ENCODE measurements around the gene APIP. TPM values are rescaled to one million over a fixed set of nuclear protein-coding genes. Genes with fewer than 3 reads are reported as not detected.

Gene APIP
- polyA plus RNA-seq, 1 of the 3 experiments (the other 2 are of a cell fraction): 21.3 TPM

DNA sequence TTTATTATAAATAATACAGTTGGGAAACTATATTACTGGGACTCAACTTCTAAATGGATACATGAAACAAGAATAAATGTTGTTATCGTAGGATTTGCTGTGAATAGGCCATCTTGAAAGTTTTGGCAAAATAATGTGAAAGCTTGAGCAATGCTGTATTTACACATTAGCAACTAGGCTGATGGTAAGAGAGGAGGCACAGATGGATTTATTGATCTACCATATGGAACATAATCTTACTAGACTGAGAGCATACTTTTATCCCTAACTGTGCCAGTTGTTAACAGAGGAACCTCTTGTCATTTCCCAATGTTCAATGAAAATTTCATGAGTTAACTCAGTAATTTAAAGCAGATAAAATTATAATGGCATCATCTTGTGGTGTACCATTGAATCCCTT is 22.8 kb downstream of the APIP start:
- DNase-seq: no peak
- Histone ChIP-seq H3K79me2 (ENCODE audit: insufficient read depth) (no peaks in the 10 kb centered on the region), H3K4me2 (no peak overlapping the region), H3K27ac (ENCODE audit: low read depth in 2 of 2, low read length in 1 of 2) (no peak overlapping the region), H3K9me2 (no peaks in the 10 kb centered on the region), H3K36me3 (replicated peaks in 1 of 2; ENCODE audit: control insufficient read depth in 1 of 2, insufficient read depth in 2 of 2, low read length in 1 of 2) (peaks cover 3 to 7% of the 10 kb centered on the region in 2 experiments), H3K9me3 (no peaks in the 10 kb centered on the region), H3K4me3 (ENCODE audit: low read depth in 2 of 2, low read length in 1 of 2) (no peak overlapping the region), H2AFZ (ENCODE audit: low read depth) (no peak overlapping the region), H4K20me1 (ENCODE audit: insufficient read depth) (peaks cover 4% of the 10 kb centered on the region; the same call in 1 of the 2 replicates), H3K9ac (no peak overlapping the region), H3F3A (replicated peaks; ENCODE audit: insufficient read depth) (no peaks in the 10 kb centered on the region), H3K27me3 (ENCODE audit: insufficient read depth) (no peaks in the 10 kb centered on the region), H3K4me1 (ENCODE audit: control insufficient read depth in 1 of 2, insufficient read depth in 2 of 2, low read depth in 1 of 2, low read length in 1 of 2) (no peaks in the 10 kb centered on the region)
- ChIA-PET CTCF (interaction anchor here (5.3 kb wide), 1 partner anchor 306 kb away, joined by 88 read pairs; no protein-coding TSS in a partner anchor), POLR2A (no interaction called here)
- TF ChIP-seq SIN3A (IDR thresholded peaks at IDR 0.05; ENCODE audit: borderline replicate concordance, low read depth, low read length) (no peak), EP300 (IDR thresholded peaks at IDR 0.05; ENCODE audit: borderline replicate concordance in 1 of 2, low read depth in 1 of 2, low read length in 1 of 2) (no peak), MXI1 (IDR thresholded peaks at IDR 0.05; ENCODE audit: low read depth, low read length) (no peak), RXRA (IDR thresholded peaks at IDR 0.05; ENCODE audit: borderline replicate concordance, low read depth) (no peak), FOSL2 (IDR thresholded peaks at IDR 0.05; ENCODE audit: borderline replicate concordance, low read depth) (no peak)
- TF ChIP-seq, protein P1, sequence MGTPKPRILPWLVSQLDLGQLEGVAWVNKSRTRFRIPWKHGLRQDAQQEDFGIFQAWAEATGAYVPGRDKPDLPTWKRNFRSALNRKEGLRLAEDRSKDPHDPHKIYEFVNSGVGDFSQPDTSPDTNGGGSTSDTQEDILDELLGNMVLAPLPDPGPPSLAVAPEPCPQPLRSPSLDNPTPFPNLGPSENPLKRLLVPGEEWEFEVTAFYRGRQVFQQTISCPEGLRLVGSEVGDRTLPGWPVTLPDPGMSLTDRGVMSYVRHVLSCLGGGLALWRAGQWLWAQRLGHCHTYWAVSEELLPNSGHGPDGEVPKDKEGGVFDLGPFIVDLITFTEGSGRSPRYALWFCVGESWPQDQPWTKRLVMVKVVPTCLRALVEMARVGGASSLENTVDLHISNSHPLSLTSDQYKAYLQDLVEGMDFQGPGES (IDR thresholded peaks at IDR 0.05; ENCODE audit: low read depth, low read length): no peak
- 88% methylated on average over 1 of the region's 1 CpG for WGBS (ENCODE audit: low lambda C conversion rate)

DNA sequence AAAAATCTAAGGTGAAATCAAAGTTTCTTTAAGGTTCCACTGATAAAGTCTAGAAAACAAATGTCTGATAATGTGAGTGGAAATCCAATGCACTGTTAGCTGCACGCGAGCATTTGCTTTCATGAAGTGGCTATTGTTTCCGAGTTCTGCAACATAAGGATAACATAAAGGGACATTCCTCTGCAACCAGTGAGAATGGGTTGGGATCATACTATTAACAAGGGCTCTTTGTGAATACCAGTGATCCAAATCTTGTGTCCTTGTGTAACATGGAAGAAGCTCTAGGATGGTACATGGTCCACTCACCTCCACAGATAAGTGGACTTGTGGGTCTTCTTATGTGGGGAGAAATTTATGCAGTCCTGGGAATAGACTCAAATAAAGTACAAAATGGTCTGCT is 24.6 kb downstream of the APIP start:
- Histone ChIP-seq H3K36me3 (replicated peaks in 1 of 2; ENCODE audit: control insufficient read depth in 1 of 2, insufficient read depth in 2 of 2, low read length in 1 of 2) (peaks cover 10 to 24% of the 10 kb centered on the region in 2 experiments), H3K4me2 (no peak overlapping the region), H3K9me3 (no peaks in the 10 kb centered on the region), H3K79me2 (ENCODE audit: insufficient read depth) (no peaks in the 10 kb centered on the region), H3K4me1 (ENCODE audit: control insufficient read depth in 1 of 2, insufficient read depth in 2 of 2, low read depth in 1 of 2, low read length in 1 of 2) (no peaks in the 10 kb centered on the region), H3K27ac (ENCODE audit: low read depth in 2 of 2, low read length in 1 of 2) (no peak overlapping the region), H4K20me1 (ENCODE audit: insufficient read depth) (peaks cover 4% of the 10 kb centered on the region; the same call in 1 of the 2 replicates), H3K27me3 (ENCODE audit: insufficient read depth) (no peaks in the 10 kb centered on the region), H2AFZ (ENCODE audit: low read depth) (no peak overlapping the region), H3F3A (replicated peaks; ENCODE audit: insufficient read depth) (no peaks in the 10 kb centered on the region), H3K9me2 (no peaks in the 10 kb centered on the region), H3K4me3 (ENCODE audit: low read depth in 2 of 2, low read length in 1 of 2) (no peak overlapping the region), H3K9ac (no peak overlapping the region)
- WGBS (ENCODE audit: low lambda C conversion rate): 96% methylated on average over 3 of the region's 3 CpGs
- ChIA-PET POLR2A (no interaction called here), CTCF (interaction anchor here (0.6 to 5.3 kb wide), 22 partner anchors 9 to 529 kb away, joined by 3 to 88 read pairs (median 3); no protein-coding TSS in a partner anchor)
- no peak for DNase-seq
- TF ChIP-seq, protein P1 (IDR thresholded peaks at IDR 0.05; ENCODE audit: low read depth, low read length): no peak
- TF ChIP-seq RCOR1 (IDR thresholded peaks at IDR 0.05; ENCODE audit: low read length): no peak
- TF ChIP-seq TEAD4 (IDR thresholded peaks at IDR 0.05; ENCODE audit: borderline replicate concordance, insufficient read depth): no peak
- no peak for TF ChIP-seq SIN3A (IDR thresholded peaks at IDR 0.05; ENCODE audit: borderline replicate concordance, low read depth, low read length)
- no peak for TF ChIP-seq JUND (IDR thresholded peaks at IDR 0.05)
- no peak for TF ChIP-seq YY1 (IDR thresholded peaks at IDR 0.05; ENCODE audit: low read depth)
- TF ChIP-seq FOXM1 (IDR thresholded peaks at IDR 0.05; ENCODE audit: low read depth): no peak
- TF ChIP-seq ELF1 (IDR thresholded peaks at IDR 0.05): no peak
- no peak for TF ChIP-seq RAD21 (IDR thresholded peaks at IDR 0.05; ENCODE audit: low read length)
- TF ChIP-seq CTCF (IDR thresholded peaks at IDR 0.05): no peak
- no peak for TF ChIP-seq FOSL2 (IDR thresholded peaks at IDR 0.05; ENCODE audit: borderline replicate concordance, low read depth)
- no peak for TF ChIP-seq TAF1 (IDR thresholded peaks at IDR 0.05; ENCODE audit: borderline replicate concordance, low read depth, low read length)
- TF ChIP-seq, protein P2, sequence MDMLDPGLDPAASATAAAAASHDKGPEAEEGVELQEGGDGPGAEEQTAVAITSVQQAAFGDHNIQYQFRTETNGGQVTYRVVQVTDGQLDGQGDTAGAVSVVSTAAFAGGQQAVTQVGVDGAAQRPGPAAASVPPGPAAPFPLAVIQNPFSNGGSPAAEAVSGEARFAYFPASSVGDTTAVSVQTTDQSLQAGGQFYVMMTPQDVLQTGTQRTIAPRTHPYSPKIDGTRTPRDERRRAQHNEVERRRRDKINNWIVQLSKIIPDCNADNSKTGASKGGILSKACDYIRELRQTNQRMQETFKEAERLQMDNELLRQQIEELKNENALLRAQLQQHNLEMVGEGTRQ (IDR thresholded peaks at IDR 0.05; ENCODE audit: borderline replicate concordance, low read depth, low read length): no peak
- no peak for TF ChIP-seq EP300 (IDR thresholded peaks at IDR 0.05; ENCODE audit: borderline replicate concordance in 1 of 2, low read depth in 1 of 2, low read length in 1 of 2)
- TF ChIP-seq USF1 (IDR thresholded peaks at IDR 0.05; ENCODE audit: borderline replicate concordance, low read depth): no peak
- TF ChIP-seq MXI1 (IDR thresholded peaks at IDR 0.05; ENCODE audit: low read depth, low read length): no peak
- no peak for TF ChIP-seq MAX (IDR thresholded peaks at IDR 0.05; ENCODE audit: low read depth)
- TF ChIP-seq CHD2 (IDR thresholded peaks at IDR 0.05; ENCODE audit: low read length, partially characterized antibody): no peak

Data from SK-N-SH (cell line).